Activated CD8-positive, alpha-beta memory T cell treated with anti-CD3 and anti-CD28 coated beads for 24 hours (primary cell): ENCODE results near the gene BRPF3.

Experiments
- DNase-seq: peaks from one replicate; pipeline ENCODE4 v3.0.0-alpha.2; 2020

Gene BRPF3

DNA sequence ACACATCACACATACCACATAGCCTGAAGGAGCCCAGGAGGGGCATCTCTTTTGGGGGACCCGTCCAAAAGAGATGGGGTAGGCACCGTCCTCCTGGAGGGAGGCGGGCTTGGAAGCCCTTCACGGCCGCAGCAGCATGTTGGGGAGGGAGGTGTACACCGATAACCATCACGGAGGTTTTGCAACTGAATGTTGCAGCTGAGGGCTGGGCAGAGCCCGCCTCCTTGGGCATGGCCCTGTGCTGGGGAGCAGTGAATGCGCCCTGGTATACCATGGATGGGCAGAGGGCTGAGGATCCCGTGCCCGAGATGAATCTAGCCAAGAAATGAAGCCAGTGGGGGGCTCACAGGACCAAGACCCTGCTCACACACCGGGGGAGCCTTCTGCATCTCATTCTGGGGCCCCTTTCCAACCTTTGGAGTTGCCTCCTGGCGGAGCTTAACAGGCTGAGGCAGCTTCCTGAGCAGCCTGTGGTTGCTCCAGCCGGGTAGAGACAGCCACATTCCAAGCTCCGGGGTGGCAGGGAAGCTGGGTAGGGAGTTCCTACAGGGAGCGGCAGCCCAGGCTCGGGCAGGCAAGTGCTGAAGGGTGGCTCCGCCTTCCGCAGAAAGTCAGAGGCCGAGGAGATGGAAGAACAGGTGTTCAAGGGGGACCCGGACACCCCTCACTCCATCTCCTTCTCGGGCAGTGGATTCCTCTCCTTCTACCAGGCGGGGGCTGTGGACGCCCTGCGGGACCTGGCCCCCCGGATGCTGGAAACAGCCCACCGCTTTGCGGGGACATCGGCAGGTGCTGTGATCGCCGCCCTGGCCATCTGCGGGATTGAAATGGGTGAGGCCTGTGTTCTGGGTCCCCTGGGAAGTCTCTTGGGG is 73.5 kb downstream of the BRPF3 start, which contains the start of gene PNPLA1:
PNPLA1 (plus strand) TSS at position 227 of the 872 bp plus-strand sequence; CDS start at position 627, 400 bp downstream.
- DNase-seq: no peak

DNA sequence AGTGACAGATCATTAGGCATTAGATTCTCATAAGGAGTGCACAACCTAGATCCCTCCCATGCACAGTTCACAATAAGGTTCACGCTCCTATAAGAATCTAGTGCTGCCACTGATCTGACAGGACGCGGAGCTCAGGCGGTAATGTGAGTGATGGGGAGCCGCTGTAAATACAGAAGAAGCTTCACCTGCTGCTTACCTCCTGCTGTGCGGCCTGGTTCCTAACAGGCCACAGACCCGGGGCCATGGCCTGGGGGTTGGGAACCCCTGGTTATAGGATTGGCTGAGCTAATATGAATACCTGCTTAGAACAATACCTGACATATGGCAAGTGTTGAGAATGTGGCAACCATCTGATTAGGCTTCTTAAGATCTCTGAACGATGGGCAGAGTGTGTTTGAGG is 75.7 kb downstream of the BRPF3 start:
- DNase-seq: no peak

DNA sequence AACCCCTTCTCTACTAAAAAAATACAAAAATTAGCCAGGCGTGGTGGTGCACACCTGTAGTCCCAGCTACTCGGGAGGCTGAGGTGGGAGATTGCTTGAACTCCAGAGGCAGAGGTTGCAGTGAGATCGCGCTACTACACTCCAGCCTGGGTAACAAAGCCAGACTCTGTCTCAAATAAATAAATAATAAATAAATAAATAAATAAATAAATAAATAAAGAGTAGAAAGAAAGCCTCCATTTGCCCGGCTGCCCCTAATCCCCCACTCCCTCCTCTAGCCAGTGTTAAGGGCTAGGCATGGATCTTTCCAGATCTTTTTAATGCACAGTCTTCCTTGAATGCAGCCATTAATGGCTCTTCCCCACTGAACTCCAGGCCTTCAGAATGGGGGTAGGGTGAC is 76.5 kb downstream of the BRPF3 start:
- no peak for DNase-seq

DNA sequence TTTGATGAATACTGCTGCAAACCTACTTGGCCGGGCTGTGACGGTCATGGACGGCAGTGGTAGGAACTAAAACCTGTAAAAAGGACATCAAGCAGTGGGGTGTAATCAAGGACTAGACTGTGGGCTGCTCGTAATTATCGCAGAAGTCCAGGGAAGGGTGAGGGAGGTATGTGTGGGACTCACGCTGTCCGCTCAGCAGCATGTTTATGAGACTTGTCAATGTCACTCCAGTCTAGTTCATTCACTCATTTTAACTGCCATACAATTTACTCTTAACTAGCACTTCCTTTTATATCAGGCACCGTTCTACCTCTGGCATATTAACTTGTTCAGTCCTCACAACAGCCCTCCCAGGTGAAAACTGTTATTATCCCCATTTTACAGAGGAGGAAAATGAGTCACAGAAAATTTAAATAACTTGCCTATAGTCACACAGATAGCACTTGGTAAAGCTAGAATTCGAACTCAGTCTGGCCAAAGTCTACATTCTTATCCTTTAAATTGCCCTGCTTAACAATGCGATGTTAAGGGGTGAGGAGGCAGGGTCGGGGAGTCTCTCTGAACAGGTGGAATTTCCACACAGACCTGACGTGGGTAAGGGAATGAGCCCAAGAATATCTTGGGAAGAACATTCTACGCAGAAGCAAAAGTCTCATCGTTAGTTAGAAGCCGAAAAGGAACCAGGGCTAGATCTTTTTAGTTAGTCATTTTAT is 77.4 kb downstream of the BRPF3 start:
- no peak for DNase-seq

DNA sequence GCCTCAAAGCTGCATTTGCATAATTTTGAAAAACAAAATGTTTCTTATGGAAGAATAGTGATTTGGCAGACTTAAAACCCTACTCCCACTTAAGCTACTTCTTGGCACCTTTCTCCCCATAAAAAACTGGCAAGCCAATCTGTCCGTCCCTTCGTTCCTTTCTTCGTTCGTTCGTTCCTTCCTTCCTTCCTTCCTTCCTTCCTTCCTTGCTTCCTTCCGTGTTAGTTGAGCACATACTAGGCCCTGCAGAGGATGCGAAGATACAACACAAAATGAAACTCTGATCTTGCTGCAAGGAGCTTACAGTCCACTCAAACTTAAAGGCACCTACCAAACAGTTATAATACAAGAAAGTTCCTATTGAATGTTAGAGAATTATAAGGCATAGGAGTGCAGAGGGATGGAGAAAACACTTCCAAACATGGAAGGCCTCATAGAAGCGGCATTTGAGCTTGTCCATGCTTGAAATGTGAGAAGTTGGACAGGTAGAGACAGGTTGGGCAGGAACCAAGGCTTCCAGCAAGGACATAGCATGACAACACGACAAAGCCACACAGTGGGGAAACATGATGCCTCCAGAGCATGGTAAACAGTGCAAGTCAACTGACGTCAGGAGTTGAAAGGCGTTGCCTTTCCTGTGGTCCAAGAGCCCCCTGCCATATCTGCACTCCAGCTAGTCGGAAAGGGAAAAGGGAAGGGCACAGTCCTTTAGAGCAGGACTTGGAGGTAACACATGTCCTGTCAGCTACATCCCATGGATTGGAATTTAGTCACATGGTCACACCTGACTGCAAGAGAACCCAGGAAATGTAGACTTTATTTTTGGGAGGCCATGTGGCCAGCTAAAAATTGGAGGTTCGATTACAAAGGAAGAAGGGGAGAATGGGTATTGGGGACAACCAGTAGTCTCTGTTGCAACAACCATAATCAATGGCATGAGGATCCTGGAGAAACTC is 80.3 kb downstream of the BRPF3 start:
- no peak for DNase-seq

DNA sequence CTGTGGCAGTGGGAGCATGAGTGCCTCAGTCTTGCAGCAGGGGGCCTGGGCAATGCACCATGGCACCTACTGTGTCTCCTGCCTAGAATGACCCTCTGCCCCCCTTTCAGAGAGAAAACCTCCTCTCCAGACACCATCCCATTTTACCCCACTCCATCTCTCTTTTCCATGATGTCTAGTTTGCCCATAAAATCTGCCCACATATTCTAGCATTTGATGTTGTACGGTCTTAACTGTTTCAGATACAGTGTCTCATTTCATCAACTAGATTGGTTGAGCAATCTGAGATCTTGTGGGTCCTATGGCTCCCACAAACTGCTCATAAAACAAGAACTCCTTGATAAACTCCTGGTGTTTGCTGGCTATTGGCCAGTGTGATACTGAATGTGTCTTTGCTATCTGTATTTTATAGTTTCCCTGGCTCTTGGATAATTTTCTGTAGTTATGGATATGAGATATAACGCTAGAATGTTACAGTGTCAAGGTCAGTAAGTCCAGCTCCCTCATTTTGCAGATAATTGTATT is 81.5 kb downstream of the BRPF3 start:
- DNase-seq: no peak

DNA sequence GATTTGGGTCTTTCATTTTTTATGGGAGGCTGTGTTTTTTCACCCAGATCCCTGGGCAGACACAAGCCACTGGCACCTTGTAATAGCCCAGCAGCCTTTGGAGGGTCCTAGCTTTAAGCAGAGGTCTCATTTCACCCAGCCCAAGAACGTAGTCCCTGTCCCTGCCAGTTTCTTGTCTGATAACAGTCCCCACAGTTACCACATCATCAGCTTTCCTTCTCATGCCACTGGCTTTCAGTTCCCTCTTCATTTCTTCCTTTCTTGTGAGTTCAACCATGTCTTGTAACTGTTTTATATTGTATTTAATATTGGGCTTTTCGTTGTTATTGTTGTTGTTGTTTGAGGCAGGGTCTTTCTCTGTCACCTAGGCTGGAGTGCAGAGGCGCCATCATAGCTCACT is 83.9 kb downstream of the BRPF3 start:
- no peak for DNase-seq

DNA sequence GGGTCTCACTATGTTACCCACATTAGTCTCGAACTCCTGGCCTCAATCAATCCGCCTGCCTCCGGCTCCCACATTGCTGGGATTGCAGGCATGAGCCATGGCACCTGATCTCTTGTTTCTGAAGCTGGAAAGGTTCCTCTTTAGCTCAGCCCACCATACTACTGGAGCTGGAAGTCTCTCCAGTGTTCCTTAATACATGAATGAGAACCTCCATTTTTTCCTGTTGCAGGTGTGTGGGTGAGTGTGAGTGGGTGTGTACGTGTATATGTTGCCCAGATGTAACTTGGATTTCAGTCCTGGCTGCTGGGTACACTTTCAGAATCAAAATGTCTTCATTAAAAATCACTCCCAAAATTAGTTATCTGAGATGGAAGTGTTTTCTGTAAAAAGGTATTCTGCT is 84.4 kb downstream of the BRPF3 start:
- no peak for DNase-seq
